ENCODE measurements around the gene NF1. TPM values are rescaled to one million over a fixed set of nuclear protein-coding genes. Genes with fewer than 3 reads are reported as not detected.
"Not testable (repeated sequence)": the region's sequence is repeated elsewhere in the genome, so short reads cannot be mapped to it uniquely, and the experiment has no call there.

NF1 gene
- total RNA-seq, 1 donor: 67.0 TPM

DNA sequence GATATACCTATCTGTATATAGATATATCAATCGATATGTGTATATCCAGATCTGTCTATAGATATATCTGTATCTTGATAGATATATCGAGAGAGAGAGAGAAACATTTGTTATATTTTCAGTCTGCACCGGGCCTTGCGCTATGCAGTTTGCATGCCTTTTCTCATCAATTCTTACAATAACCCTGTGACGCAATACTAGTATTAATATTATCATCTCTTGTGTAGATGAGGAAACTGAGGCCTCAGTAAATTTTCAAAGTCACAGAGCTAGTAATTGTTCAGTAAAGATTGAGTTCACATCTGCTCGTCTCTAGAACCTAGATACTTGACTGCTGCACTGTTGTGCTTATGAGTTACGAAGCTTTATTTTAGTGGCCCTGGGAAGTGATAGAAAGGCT lies 77.6 kb downstream of the NF1 start:
- no peak for DNase-seq (ENCODE audit: insufficient read length, low spot score, missing footprints)
- Histone ChIP-seq H3K4me1 (ENCODE audit: insufficient read depth, low read length) (peaks cover 7% of the 10 kb centered on the region), H3K4me2 (ENCODE audit: insufficient read depth, low read length) (no peak overlapping the region), H2AFZ (ENCODE audit: low read length) (no peak overlapping the region), H3K4me3 (ENCODE audit: insufficient read depth, low read length) (no peak overlapping the region), H3K36me3 (ENCODE audit: insufficient read depth, low read length) (no peaks in the 10 kb centered on the region), H4K20me1 (ENCODE audit: insufficient read depth, low read length) (peaks cover 3% of the 10 kb centered on the region), H3K9me3 (ENCODE audit: low read depth, low read length) (no peaks in the 10 kb centered on the region), H3K27ac (ENCODE audit: low read depth, low read length) (no peak overlapping the region), H3K79me2 (ENCODE audit: insufficient read depth, low read length) (no peaks in the 10 kb centered on the region), H3K27me3 (ENCODE audit: insufficient read depth, low read length) (no peaks in the 10 kb centered on the region)
- TF ChIP-seq, protein P1, sequence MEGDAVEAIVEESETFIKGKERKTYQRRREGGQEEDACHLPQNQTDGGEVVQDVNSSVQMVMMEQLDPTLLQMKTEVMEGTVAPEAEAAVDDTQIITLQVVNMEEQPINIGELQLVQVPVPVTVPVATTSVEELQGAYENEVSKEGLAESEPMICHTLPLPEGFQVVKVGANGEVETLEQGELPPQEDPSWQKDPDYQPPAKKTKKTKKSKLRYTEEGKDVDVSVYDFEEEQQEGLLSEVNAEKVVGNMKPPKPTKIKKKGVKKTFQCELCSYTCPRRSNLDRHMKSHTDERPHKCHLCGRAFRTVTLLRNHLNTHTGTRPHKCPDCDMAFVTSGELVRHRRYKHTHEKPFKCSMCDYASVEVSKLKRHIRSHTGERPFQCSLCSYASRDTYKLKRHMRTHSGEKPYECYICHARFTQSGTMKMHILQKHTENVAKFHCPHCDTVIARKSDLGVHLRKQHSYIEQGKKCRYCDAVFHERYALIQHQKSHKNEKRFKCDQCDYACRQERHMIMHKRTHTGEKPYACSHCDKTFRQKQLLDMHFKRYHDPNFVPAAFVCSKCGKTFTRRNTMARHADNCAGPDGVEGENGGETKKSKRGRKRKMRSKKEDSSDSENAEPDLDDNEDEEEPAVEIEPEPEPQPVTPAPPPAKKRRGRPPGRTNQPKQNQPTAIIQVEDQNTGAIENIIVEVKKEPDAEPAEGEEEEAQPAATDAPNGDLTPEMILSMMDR (IDR thresholded peaks at IDR 0.05; ENCODE audit: extremely low read depth, low read depth, low read length): no peak

DNA sequence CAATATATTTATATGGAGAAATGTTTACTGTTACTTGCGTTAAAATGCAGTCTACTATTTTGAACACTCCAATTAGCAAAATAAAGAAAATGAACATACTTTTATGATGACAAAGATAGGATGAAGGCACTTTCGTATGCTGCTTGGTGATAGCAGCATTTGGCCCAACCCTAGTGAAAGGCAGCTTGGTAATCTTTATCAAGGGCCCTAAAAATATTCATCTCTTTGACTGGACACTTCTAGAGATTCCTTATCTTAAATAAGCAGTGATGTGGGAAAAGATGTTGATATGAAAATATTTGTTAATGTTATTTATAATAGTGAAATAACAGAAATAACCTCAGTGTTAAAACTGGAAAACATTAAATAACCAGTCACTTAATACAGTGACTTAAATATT lies 79.4 kb downstream of the NF1 start:
- DNase-seq (ENCODE audit: insufficient read length, low spot score, missing footprints): no peak
- Histone ChIP-seq H4K20me1 (ENCODE audit: insufficient read depth, low read length) (peaks cover 3% of the 10 kb centered on the region), H3K27me3 (ENCODE audit: insufficient read depth, low read length) (no peaks in the 10 kb centered on the region), H3K4me2 (ENCODE audit: insufficient read depth, low read length) (no peak overlapping the region), H3K4me1 (ENCODE audit: insufficient read depth, low read length) (peaks cover 7% of the 10 kb centered on the region), H3K4me3 (ENCODE audit: insufficient read depth, low read length) (no peak overlapping the region), H2AFZ (ENCODE audit: low read length) (no peak overlapping the region), H3K36me3 (ENCODE audit: insufficient read depth, low read length) (no peaks in the 10 kb centered on the region), H3K27ac (ENCODE audit: low read depth, low read length) (no peak overlapping the region), H3K9me3 (ENCODE audit: low read depth, low read length) (no peaks in the 10 kb centered on the region), H3K79me2 (ENCODE audit: insufficient read depth, low read length) (no peaks in the 10 kb centered on the region)
- TF ChIP-seq, protein P1 (IDR thresholded peaks at IDR 0.05; ENCODE audit: extremely low read depth, low read depth, low read length): no peak

DNA sequence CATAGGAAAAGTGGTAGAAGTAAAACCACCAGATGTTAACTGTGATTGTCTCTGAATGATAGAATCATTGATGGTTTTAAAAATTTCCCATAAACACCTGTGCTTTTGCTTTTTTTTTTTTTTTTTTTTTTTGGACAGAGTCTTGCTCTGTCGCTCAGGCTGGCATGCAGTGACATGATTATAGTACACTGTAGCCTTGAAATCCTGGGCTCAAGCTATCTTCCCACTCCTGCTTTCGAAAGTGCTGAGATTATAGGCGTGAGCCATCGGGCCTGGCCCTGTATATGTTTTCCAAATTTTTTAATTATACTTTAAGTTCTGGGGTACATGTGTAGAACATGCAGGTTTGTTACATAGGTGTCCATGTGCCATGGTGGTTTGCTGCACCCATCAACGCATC lies 80.5 kb downstream of the NF1 start:
- Histone ChIP-seq H3K79me2 (ENCODE audit: insufficient read depth, low read length) (no peaks in the 10 kb centered on the region), H3K4me2 (ENCODE audit: insufficient read depth, low read length) (no peak overlapping the region), H2AFZ (ENCODE audit: low read length) (no peak overlapping the region), H3K27ac (ENCODE audit: low read depth, low read length) (no peak overlapping the region), H3K9me3 (ENCODE audit: low read depth, low read length) (no peaks in the 10 kb centered on the region), H3K27me3 (ENCODE audit: insufficient read depth, low read length) (no peaks in the 10 kb centered on the region), H3K4me1 (ENCODE audit: insufficient read depth, low read length) (peaks cover 7% of the 10 kb centered on the region), H3K36me3 (ENCODE audit: insufficient read depth, low read length) (no peaks in the 10 kb centered on the region), H3K4me3 (ENCODE audit: insufficient read depth, low read length) (no peak overlapping the region), H4K20me1 (ENCODE audit: insufficient read depth, low read length) (peaks cover 3% of the 10 kb centered on the region)
- DNase-seq (ENCODE audit: insufficient read length, low spot score, missing footprints): no peak
- TF ChIP-seq, protein P1 (IDR thresholded peaks at IDR 0.05; ENCODE audit: extremely low read depth, low read depth, low read length): no peak

DNA sequence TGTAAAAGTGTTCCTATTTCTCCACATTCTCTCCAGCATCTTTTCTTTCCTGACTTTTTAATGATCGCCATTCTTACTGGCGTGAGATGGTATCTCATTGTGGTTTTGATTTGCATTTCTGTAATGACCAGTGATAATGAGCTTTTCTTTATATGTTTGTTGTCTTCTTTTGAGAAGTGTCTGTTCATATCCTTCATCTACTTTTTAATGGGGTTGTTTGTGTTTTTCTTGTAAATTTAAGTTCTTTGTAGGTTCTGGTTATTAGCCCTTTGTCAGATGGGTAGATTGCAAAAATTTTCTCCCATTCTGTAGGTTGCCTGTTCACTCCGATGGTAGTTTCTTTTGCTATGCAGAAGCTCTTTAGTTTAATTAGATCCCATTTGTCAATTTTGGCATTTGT lies 81.4 kb downstream of the NF1 start:
- not testable (repeated sequence) for H2AFZ ChIP-seq (ENCODE audit: low read length); H3K9me3 ChIP-seq (ENCODE audit: low read depth, low read length); DNase-seq (ENCODE audit: insufficient read length, low spot score, missing footprints); H3K27me3 ChIP-seq (ENCODE audit: insufficient read depth, low read length); H3K4me1 ChIP-seq (ENCODE audit: insufficient read depth, low read length); H3K4me3 ChIP-seq (ENCODE audit: insufficient read depth, low read length); H3K36me3 ChIP-seq (ENCODE audit: insufficient read depth, low read length); H3K27ac ChIP-seq (ENCODE audit: low read depth, low read length); H4K20me1 ChIP-seq (ENCODE audit: insufficient read depth, low read length); H3K4me2 ChIP-seq (ENCODE audit: insufficient read depth, low read length); H3K79me2 ChIP-seq (ENCODE audit: insufficient read depth, low read length)

DNA sequence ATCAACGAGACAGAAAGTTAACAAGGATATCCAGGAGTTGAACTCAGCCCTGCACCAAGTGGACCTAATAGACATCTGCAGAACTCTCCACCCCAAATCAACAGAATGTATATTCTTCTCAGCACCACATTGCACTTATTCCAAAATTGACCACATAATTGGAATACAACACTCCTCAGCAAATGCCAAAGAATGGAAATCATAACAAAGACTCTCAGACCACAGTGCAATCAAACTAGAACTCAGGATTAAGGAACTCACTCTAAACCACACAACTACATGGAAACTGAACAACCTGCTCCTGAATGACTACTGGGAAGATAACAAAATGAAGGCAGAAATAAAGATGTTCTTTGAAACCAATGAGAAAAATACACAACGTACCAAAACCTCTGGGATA lies 84.2 kb downstream of the NF1 start:
- DNase-seq (ENCODE audit: insufficient read length, low spot score, missing footprints); H3K4me2 ChIP-seq (ENCODE audit: insufficient read depth, low read length); H3K4me1 ChIP-seq (ENCODE audit: insufficient read depth, low read length); H3K27me3 ChIP-seq (ENCODE audit: insufficient read depth, low read length); H3K4me3 ChIP-seq (ENCODE audit: insufficient read depth, low read length); H4K20me1 ChIP-seq (ENCODE audit: insufficient read depth, low read length); H3K9me3 ChIP-seq (ENCODE audit: low read depth, low read length); H2AFZ ChIP-seq (ENCODE audit: low read length); H3K27ac ChIP-seq (ENCODE audit: low read depth, low read length); H3K79me2 ChIP-seq (ENCODE audit: insufficient read depth, low read length): not testable (repeated sequence)
- H3K36me3 ChIP-seq (ENCODE audit: insufficient read depth, low read length): peaks cover 12% of the 10 kb centered on the region
